Measurements from ENCODE around the gene SPEF1.

SPEF1 gene

DNA sequence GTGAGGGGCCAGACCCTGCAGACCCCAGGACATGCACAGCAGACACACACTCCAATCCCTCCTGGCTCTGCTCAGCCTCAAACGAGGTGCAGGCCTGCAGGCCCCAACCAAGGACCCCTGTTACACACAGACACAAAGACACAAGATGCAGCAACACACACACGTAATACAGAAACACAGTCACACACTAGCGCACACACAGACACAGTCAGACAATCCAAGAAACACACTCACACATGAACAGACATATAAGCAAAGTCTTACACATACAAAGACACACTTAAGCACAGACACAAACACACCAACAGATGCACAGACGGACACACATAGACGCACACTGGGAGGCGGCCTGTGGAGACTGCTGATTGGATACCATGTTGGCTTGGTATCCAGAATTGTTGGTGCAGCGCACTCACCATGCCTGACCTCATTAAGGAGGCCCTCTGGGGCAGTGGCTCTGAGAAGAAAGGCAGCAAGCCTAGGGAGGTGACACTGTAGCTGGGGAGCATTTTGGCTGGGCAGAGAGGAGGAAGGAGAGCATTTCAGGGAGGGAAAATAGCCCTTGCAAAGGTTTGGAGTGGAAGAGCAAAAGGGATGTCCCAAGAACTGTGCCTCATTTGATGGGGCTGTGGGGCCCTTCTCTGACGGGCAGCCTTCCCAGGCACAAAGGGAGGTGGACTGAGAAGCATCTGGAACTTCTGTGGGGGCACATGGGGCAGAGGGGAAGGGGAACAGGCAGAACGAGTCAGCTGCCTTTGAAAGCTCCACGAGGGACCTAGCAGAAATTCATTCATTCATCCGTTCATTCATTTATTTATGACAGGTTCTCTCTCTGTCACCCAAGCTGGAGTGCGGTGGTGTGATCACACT lies 50.2 kb downstream of the SPEF1 start:
- DNase-seq (ENCODE audit: low read depth in 2 of 2) = no peak

GRCh38 chr20:3729811-3730540 lies 51.3 kb downstream of the SPEF1 start:
- no peak for DNase-seq (ENCODE audit: low read depth in 2 of 2)

DNA sequence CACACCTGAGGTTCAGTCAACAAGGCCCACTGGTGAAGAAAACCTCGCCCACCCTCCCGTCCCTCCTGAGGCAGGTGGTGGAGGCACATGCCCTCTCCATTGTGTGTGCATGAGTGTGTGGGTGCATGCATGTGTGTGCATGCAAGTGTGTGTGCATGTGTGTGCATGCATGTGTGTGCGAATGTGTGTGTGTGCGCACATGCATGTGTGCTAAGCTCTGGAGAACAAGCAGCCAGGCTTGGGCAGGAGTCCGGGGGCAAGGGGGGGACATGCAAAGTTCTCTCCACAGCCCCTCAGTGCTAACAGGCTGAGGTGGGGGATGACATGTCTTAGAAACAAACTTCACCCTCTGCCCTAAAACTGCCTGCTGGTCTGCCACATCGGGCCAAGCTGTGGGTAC lies 51.9 kb downstream of the SPEF1 start:
- no peak for DNase-seq (ENCODE audit: low read depth in 2 of 2)

- no peak for DNase-seq (ENCODE audit: low read depth in 2 of 2)
These were observed 52.4 kb downstream of the SPEF1 start for GRCh38 chr20:3728876-3729275.

DNA sequence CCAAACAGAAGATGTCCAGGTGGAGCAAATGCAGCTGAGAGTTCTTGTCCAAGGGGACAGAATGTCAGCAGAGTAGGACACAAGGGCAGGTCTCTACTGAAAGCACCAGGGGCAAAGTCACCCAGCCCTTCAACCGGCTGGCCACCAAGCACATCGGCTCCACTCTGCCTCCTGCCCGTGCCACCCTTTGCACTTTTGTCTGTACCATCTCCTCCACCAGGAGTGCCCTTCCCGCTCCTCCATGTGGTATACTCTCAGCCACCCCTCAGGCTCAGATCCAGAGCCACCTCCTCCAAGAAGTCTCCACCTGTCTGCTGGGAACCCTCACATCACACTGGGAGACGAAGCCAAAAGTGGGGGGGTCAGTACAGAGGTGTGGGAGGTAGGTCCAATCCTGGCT lies 52.9 kb downstream of the SPEF1 start:
- DNase-seq (ENCODE audit: low read depth in 2 of 2) = no peak
